GM18526 (cell line): ENCODE measurements around the gene CT45A7.
"Not testable (repeated sequence)": the region's sequence is repeated elsewhere in the genome, so short reads cannot be mapped to it uniquely, and the experiment has no call there.

ENCODE experiments used
- POLR2A ChIP-seq: IDR thresholded peaks from 3 replicates; pipeline ENCODE4 v1.6.1; 2011; ENCODE audit not compliant: insufficient read length; ENCODE audit errors: extremely low read depth

The CT45A7 gene

DNA sequence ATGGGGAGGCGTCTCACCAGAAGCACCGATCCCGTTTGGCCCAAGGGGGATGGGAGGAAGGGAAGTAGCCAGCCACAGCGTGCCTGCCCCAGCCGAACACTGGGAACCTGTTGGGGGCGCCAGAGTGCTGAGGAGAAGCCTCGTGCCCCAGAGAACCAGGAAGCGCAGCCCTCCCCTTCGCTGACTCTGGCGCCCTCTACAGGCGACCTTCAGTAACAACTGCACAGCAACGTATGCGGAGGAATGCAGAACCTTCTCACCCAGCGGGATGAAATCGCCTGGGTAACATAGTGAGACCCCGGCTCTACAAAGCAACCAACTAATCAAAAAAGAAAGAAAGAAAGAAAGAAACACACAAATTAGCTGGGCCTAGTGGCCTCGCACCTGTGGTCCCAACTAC is at the start of gene CT45A7:
Gene CT45A7, minus strand, starts transcription at position 101 of the 400 bp plus-strand sequence. CDS start 3,747 bp downstream, outside the sequence.
- TF ChIP-seq POLR2A, result not testable (repeated sequence)

DNA sequence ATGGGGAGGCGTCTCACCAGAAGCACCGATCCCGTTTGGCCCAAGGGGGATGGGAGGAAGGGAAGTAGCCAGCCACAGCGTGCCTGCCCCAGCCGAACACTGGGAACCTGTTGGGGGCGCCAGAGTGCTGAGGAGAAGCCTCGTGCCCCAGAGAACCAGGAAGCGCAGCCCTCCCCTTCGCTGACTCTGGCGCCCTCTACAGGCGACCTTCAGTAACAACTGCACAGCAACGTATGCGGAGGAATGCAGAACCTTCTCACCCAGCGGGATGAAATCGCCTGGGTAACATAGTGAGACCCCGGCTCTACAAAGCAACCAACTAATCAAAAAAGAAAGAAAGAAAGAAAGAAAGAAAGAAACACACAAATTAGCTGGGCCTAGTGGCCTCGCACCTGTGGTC is 34.6 kb upstream of the CT45A7 start, which contains the start of gene CT45A9:
Gene CT45A9, minus strand, starts transcription at position 101 of the 400 bp plus-strand sequence. CDS start 3,751 bp downstream, outside the sequence.
- not testable (repeated sequence) for TF ChIP-seq POLR2A

DNA sequence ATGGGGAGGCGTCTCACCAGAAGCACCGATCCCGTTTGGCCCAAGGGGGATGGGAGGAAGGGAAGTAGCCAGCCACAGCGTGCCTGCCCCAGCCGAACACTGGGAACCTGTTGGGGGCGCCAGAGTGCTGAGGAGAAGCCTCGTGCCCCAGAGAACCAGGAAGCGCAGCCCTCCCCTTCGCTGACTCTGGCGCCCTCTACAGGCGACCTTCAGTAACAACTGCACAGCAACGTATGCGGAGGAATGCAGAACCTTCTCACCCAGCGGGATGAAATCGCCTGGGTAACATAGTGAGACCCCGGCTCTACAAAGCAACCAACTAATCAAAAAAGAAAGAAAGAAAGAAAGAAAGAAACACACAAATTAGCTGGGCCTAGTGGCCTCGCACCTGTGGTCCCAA is 17.4 kb upstream of the CT45A7 start, which contains the start of gene CT45A8:
Gene CT45A8, minus strand, starts transcription at position 101 of the 400 bp plus-strand sequence. CDS start 3,755 bp downstream, outside the sequence.
- TF ChIP-seq POLR2A, result not testable (repeated sequence)

DNA sequence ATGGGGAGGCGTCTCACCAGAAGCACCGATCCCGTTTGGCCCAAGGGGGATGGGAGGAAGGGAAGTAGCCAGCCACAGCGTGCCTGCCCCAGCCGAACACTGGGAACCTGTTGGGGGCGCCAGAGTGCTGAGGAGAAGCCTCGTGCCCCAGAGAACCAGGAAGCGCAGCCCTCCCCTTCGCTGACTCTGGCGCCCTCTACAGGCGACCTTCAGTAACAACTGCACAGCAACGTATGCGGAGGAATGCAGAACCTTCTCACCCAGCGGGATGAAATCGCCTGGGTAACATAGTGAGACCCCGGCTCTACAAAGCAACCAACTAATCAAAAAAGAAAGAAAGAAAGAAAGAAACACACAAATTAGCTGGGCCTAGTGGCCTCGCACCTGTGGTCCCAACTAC is 17.2 kb downstream of the CT45A7 start, which contains the start of gene CT45A2:
Gene CT45A2, minus strand, starts transcription at position 101 of the 400 bp plus-strand sequence. CDS start 3,747 bp downstream, outside the sequence.
- not testable (repeated sequence) for TF ChIP-seq POLR2A

- TF ChIP-seq POLR2A, result not testable (repeated sequence)
These were observed 34.4 kb downstream of the CT45A7 start, which contains the start of gene CT45A6 for GRCh38 chrX:135802687-135803086. Gene CT45A6, minus strand, starts transcription at chrX:135802787. Its CDS starts 3,794 bp downstream, at chrX:135798993.

- not testable (repeated sequence) for TF ChIP-seq POLR2A
These were observed 51.7 kb downstream of the CT45A7 start, which contains the start of gene CT45A5 for GRCh38 chrX:135785403-135785802. Gene CT45A5, minus strand, starts transcription at chrX:135785503. Its CDS starts 3,774 bp downstream, at chrX:135781729.
